ENCODE results near the gene IGDCC3. TPM values are rescaled to one million over a fixed set of nuclear protein-coding genes. Genes with fewer than 3 reads are reported as not detected.

Gene IGDCC3
- total RNA-seq, 3 donors from 2014 or later (not counting 1 experiment from before 2014, with no cell fraction given): not detected

DNA sequence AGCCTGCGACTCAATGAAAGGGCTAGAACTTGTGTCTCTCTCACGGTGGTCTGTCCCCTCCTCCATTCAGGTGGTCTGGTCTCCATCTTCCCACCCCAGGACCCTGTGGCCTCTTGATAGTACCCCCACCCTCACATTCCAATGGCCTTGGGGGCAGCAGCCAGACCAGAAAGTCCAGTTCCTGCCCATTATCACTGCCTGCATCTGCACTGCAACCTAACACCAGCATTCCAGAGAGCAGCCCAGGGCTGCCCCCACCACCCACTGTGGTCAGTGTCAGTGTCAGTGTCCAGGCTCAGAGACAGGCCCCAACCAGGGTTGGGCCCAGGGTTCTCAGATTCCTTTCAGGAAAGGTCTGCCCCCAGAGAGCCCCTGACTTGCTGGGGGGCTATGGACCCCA is 12.6 kb downstream of the IGDCC3 start:
- TF ChIP-seq, protein P1, sequence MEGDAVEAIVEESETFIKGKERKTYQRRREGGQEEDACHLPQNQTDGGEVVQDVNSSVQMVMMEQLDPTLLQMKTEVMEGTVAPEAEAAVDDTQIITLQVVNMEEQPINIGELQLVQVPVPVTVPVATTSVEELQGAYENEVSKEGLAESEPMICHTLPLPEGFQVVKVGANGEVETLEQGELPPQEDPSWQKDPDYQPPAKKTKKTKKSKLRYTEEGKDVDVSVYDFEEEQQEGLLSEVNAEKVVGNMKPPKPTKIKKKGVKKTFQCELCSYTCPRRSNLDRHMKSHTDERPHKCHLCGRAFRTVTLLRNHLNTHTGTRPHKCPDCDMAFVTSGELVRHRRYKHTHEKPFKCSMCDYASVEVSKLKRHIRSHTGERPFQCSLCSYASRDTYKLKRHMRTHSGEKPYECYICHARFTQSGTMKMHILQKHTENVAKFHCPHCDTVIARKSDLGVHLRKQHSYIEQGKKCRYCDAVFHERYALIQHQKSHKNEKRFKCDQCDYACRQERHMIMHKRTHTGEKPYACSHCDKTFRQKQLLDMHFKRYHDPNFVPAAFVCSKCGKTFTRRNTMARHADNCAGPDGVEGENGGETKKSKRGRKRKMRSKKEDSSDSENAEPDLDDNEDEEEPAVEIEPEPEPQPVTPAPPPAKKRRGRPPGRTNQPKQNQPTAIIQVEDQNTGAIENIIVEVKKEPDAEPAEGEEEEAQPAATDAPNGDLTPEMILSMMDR (IDR thresholded peaks at IDR 0.05): no peak
- Mint-ChIP-seq H3K36me3 (no peaks in the 10 kb centered on the region), H3K9me3 (no peaks in the 10 kb centered on the region)

DNA sequence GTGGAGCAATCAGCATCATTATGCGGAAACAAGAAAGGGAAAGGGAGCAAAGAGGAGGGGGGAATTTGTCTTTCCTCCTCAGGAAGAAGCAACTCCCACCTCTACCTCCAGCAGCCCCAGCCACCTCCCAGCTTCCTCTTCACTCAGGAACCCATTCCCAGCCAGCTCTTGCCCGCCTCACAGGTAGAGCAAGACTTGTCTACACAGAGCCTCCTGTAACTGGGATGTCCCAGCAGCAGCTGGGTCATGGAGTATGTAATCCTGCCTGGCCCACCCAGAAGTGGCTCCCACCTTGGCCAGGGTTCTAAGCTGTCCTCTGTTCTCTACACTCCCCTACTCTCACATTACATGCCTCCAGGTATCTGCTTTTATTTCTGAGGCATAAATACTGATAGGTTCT is 14.0 kb downstream of the IGDCC3 start:
- Mint-ChIP-seq H3K4me1 (peaks cover 0 to under 1% of the 10 kb centered on the region in 2 donors), H3K9me3 (no peaks in the 10 kb centered on the region), H3K27ac (no peak overlapping the region), H3K4me3 (no peak overlapping the region), H3K36me3 (no peaks in the 10 kb centered on the region), H3K27me3 (ENCODE audit: low read depth in 2 of 2) (peaks cover 5 to 14% of the 10 kb centered on the region in 2 donors)
- no peak overlapping the region for H3K27ac ChIP-seq (ENCODE audit: low read length)
- TF ChIP-seq, protein P1 (IDR thresholded peaks at IDR 0.05): no peak
- WGBS (ENCODE audit: insufficient coverage): 82% methylated on average over 1 of the region's 2 CpGs
- no peak for DNase-seq
- peaks cover 2% of the 10 kb centered on the region for H3K27me3 ChIP-seq (ENCODE audit: control insufficient read depth, insufficient read depth, low read length)
- ATAC-seq: no peak
- H3K36me3 ChIP-seq (ENCODE audit: control insufficient read depth, insufficient read depth, low read length): no peaks in the 10 kb centered on the region
- intact Hi-C loops (cut with micrococcal nuclease): no loop called here
- no peak overlapping the region for H3K4me3 ChIP-seq (ENCODE audit: low read length)
- no peaks in the 10 kb centered on the region for H3K4me1 ChIP-seq (ENCODE audit: control insufficient read depth, insufficient read depth, low read length)
- H3K9me3 ChIP-seq (ENCODE audit: control insufficient read depth, insufficient read depth, low read length): no peaks in the 10 kb centered on the region

More for the DNA sequence above, 12.6 kb downstream of the IGDCC3 start:
- H3K27me3 ChIP-seq (ENCODE audit: control insufficient read depth, insufficient read depth, low read length): peaks cover 2% of the 10 kb centered on the region
- no peaks in the 10 kb centered on the region for H3K4me1 ChIP-seq (ENCODE audit: control insufficient read depth, insufficient read depth, low read length)
- no peak overlapping the region for H3K4me3 Mint-ChIP-seq
- no peaks in the 10 kb centered on the region for H3K36me3 ChIP-seq (ENCODE audit: control insufficient read depth, insufficient read depth, low read length)
- no peak overlapping the region for H3K4me3 ChIP-seq (ENCODE audit: low read length)
- WGBS (ENCODE audit: insufficient coverage): 78% methylated on average over 2 of the region's 2 CpGs
- no peak overlapping the region for H3K27ac Mint-ChIP-seq
- no peaks in the 10 kb centered on the region for H3K9me3 ChIP-seq (ENCODE audit: control insufficient read depth, insufficient read depth, low read length)
- H3K27ac ChIP-seq (ENCODE audit: low read length): no peak overlapping the region
- peaks cover 5 to 14% of the 10 kb centered on the region in 2 donors for H3K27me3 Mint-ChIP-seq (ENCODE audit: low read depth in 2 of 2)
- intact Hi-C loops (cut with micrococcal nuclease): no loop called here
- ATAC-seq (no peak), DNase-seq (no peak)
- peaks cover 0 to 4% of the 10 kb centered on the region in 2 donors for H3K4me1 Mint-ChIP-seq

DNA sequence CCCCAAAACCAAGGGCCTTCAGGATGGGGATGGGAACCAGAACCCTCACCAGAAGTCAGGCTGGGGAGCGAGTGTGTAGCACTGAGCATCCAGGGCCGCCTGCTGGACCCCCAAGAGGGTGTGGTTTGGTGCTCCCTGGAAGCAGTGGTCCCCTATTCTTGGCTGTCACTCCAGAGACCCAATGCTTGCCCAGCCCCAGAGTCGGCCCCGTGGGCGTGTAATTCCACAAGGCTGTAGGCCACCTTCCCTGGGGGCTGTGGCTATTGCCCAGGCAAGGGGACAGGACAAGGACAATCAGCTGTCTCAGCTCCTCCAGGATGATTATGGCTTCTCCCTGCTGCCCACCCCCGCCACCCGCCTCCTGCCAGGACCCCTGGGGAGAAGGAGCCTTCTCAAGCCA is 14.5 kb downstream of the IGDCC3 start:
- Histone ChIP-seq H3K9me3 (ENCODE audit: control insufficient read depth, insufficient read depth, low read length) (no peaks in the 10 kb centered on the region), H3K36me3 (ENCODE audit: control insufficient read depth, insufficient read depth, low read length) (no peaks in the 10 kb centered on the region), H3K27ac (ENCODE audit: low read length) (no peak overlapping the region), H3K27me3 (ENCODE audit: control insufficient read depth, insufficient read depth, low read length) (peaks cover 2% of the 10 kb centered on the region), H3K4me3 (ENCODE audit: low read length) (no peak overlapping the region), H3K4me1 (ENCODE audit: control insufficient read depth, insufficient read depth, low read length) (no peaks in the 10 kb centered on the region)
- Mint-ChIP-seq H3K9me3 (no peaks in the 10 kb centered on the region), H3K4me1 (no peaks in the 10 kb centered on the region), H3K27ac (no peak overlapping the region), H3K36me3 (no peaks in the 10 kb centered on the region), H3K27me3 (ENCODE audit: low read depth in 2 of 2) (peaks cover 5 to 14% of the 10 kb centered on the region in 2 donors), H3K4me3 (no peak overlapping the region)
- TF ChIP-seq, protein P1 (IDR thresholded peaks at IDR 0.05): no peak
- no peak for ATAC-seq
- WGBS (ENCODE audit: insufficient coverage): 85% methylated on average over 7 of the region's 7 CpGs
- DNase-seq: no peak
- intact Hi-C loops (cut with micrococcal nuclease): no loop called here

DNA sequence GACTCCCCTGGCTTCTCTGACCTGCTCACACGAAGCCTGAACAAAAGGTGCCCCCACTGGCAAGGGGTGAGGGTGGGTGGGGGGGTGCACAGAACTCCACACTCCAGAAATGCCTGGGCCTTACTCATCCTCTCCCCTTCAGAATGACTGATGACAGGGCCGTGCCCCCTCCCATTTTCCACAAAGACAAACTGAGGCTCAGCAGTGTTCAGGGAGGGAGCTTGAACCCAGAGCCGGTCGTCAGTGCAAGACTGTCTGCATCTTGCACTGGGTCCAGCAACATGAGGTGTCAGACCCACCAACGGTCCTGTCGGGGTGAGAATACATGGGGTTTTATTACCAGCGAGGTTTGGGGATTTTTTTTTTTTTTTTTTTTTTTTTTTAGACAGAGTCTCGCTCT is 15.3 kb downstream of the IGDCC3 start:
- Histone ChIP-seq H3K4me3 (ENCODE audit: low read length) (no peak overlapping the region), H3K9me3 (ENCODE audit: control insufficient read depth, insufficient read depth, low read length) (no peaks in the 10 kb centered on the region), H3K27me3 (ENCODE audit: control insufficient read depth, insufficient read depth, low read length) (peaks cover 2% of the 10 kb centered on the region), H3K27ac (ENCODE audit: low read length) (no peak overlapping the region), H3K4me1 (ENCODE audit: control insufficient read depth, insufficient read depth, low read length) (no peaks in the 10 kb centered on the region), H3K36me3 (ENCODE audit: control insufficient read depth, insufficient read depth, low read length) (no peaks in the 10 kb centered on the region)
- DNase-seq (no peak), ATAC-seq (no peak)
- no peak overlapping the region for H3K27ac Mint-ChIP-seq
- H3K4me3 Mint-ChIP-seq: no peak overlapping the region
- no peaks in the 10 kb centered on the region for H3K36me3 Mint-ChIP-seq
- WGBS (ENCODE audit: insufficient coverage): 92% methylated on average over 5 of the region's 8 CpGs
- TF ChIP-seq, protein P1 (IDR thresholded peaks at IDR 0.05): no peak
- intact Hi-C loops (cut with micrococcal nuclease): no loop called here
- H3K9me3 Mint-ChIP-seq: no peaks in the 10 kb centered on the region
- no peaks in the 10 kb centered on the region for H3K4me1 Mint-ChIP-seq
- H3K27me3 Mint-ChIP-seq (ENCODE audit: low read depth in 2 of 2): peaks cover 11 to 17% of the 10 kb centered on the region in 2 donors

All from natural killer cell (primary cell).